K562 (cell line): ENCODE measurements around the gene DPY19L3.
"Not testable (repeated sequence)": the region's sequence is repeated elsewhere in the genome, so short reads cannot be mapped to it uniquely, and the experiment has no call there.

Experiments
- CTCF ChIP-seq, 3 experiments: IDR thresholded peaks in 2 of 3; conservative IDR thresholded peaks in 1 of 3; 2 replicates each; pipeline ENCODE4 v1.5.1; 2011 to 2012; ENCODE audit warnings: low read length in 3 of 3, mild to moderate bottlenecking in 3 of 3, control low read depth in 2 of 3, improper control_type of control experiment in 1 of 3, inconsistent platforms in 1 of 3, low read depth in 1 of 3, mixed read lengths in 1 of 3, moderate library complexity in 1 of 3; ENCODE audit not compliant: insufficient read depth in 2 of 3
- EGR1 ChIP-seq: fragments of 450-650 bp; conservative IDR thresholded peaks from 2 replicates; pipeline ENCODE4 v1.6.1; 2017; ENCODE audit warnings: mild to moderate bottlenecking
- EZH2 ChIP-seq: IDR thresholded peaks from 2 replicates; pipeline ENCODE4 v1.6.1; 2012; ENCODE audit warnings: low read depth, mild to moderate bottlenecking, inconsistent platforms, low read length, borderline replicate concordance
- JUND ChIP-seq, 2 experiments: IDR thresholded peaks; 2 replicates in 1 of 2; 3 replicates in 1 of 2; pipeline ENCODE4 v1.6.1; 2011; ENCODE audit warnings: borderline replicate concordance in 2 of 2, low read depth in 2 of 2, low read length in 2 of 2, improper control_type of control experiment in 1 of 2, missing biosample characterization in 1 of 2, missing genetic modification characterization in 1 of 2, missing genetic modification reagents in 1 of 2
- PBX2 ChIP-seq, 2 experiments: IDR thresholded peaks in 1 of 2; conservative IDR thresholded peaks in 1 of 2; 2 replicates each; pipeline ENCODE4 v1.6.1; 2016; ENCODE audit warnings: low read depth in 2 of 2, mild to moderate bottlenecking in 1 of 2, missing compliant biosample characterization in 1 of 2, missing genetic modification characterization in 1 of 2, moderate library complexity in 1 of 2
- PREB ChIP-seq: sonication (generic); formaldehyde crosslinking; IDR thresholded peaks from 2 replicates; pipeline ENCODE4 v1.8.1; 2023; ENCODE audit warnings: mild to moderate bottlenecking, missing genetic modification reagents
- RFX1 ChIP-seq: fragments of 450-650 bp; IDR thresholded peaks from 2 replicates; pipeline ENCODE4 v1.6.1; 2016; ENCODE audit warnings: mild to moderate bottlenecking, moderate library complexity
- SLC30A9 ChIP-seq: fragments of 250-450 bp; sonication (Bioruptor Pico); IDR thresholded peaks from 2 replicates; pipeline ENCODE4 v1.8.0; 2022; ENCODE audit warnings: mild to moderate bottlenecking, moderate library complexity
- SOX6 ChIP-seq: fragments of 450-650 bp; IDR thresholded peaks from 2 replicates; pipeline ENCODE4 v1.6.1; 2014; ENCODE audit warnings: mild to moderate bottlenecking
- USF1 ChIP-seq: sonication (generic); formaldehyde crosslinking; IDR thresholded peaks from 2 replicates; pipeline ENCODE4 v1.9.0; 2022; ENCODE audit warnings: mild to moderate bottlenecking, missing genetic modification reagents
- ZC3H8 ChIP-seq: fragments of 450-650 bp; IDR thresholded peaks from 2 replicates; pipeline ENCODE4 v1.6.1; 2017
- ZNF696 ChIP-seq: fragments of 250-450 bp; sonication (Bioruptor Pico); conservative IDR thresholded peaks from 2 replicates; pipeline ENCODE4 v1.4.0; 2020; ENCODE audit warnings: mild to moderate bottlenecking, moderate library complexity

GRCh38 chr19:32423944-32424343 lies 18.4 kb downstream of the DPY19L3 start:
- TF ChIP-seq CTCF (IDR thresholded peaks at IDR 0.05 in 2 of 3, conservative IDR thresholded peaks at IDR 0.05 in 1 of 3; ENCODE audit: insufficient read depth in 2 of 3, low read depth in 1 of 3, low read length in 3 of 3); PBX2 (CRISPR knock-in tag; IDR thresholded peaks at IDR 0.05; ENCODE audit: low read depth); PBX2 (tag; conservative IDR thresholded peaks at IDR 0.05; ENCODE audit: low read depth); ZC3H8; JUND (IDR thresholded peaks at IDR 0.05; ENCODE audit: borderline replicate concordance, low read depth, low read length); JUND (tag; IDR thresholded peaks at IDR 0.05; ENCODE audit: borderline replicate concordance, low read depth, low read length); USF1 (CRISPR knock-in tag); PREB; ZNF696 (CRISPR knock-in tag); SLC30A9 (CRISPR knock-in tag); SOX6; EGR1; EZH2; RFX1: not testable (repeated sequence)
